Kidney epithelial cell (primary cell): ENCODE results near the gene RALGPS1. TPM values are rescaled to one million over a fixed set of nuclear protein-coding genes. Genes with fewer than 3 reads are reported as not detected.

Experiments
- DNase-seq: peaks from one replicate; pipeline ENCODE4 v3.0.0-alpha.2; 2010; ENCODE audit warnings: low read depth
- H3K27me3 ChIP-seq: 2 replicates; pipeline ENCODE4 v1.6.0; 2011; ENCODE audit warnings: low read length; ENCODE audit not compliant: control insufficient read depth, insufficient read depth
- H3K36me3 ChIP-seq: 2 replicates; pipeline ENCODE4 v1.5.1; 2011; ENCODE audit warnings: low read length; ENCODE audit not compliant: control insufficient read depth, insufficient read depth
- H3K4me3 ChIP-seq: 2 replicates; pipeline ENCODE4 v1.5.1; 2011; ENCODE audit warnings: low read depth, mild to moderate bottlenecking, control low read depth, low read length
- CTCF ChIP-seq: IDR thresholded peaks from 2 replicates; pipeline ENCODE4 v1.5.1; 2011; ENCODE audit warnings: mild to moderate bottlenecking, moderate library complexity, low read length, control low read depth, inconsistent platforms; ENCODE audit not compliant: insufficient read depth, poor library complexity, severe bottlenecking
- total RNA-seq: library from RNA; depleted of rRNA; stranded (reverse); fragments of >200 nt; gene quantifications from 2 replicates; pipeline ENCODE4 v1.2.3, GENCODE V29; 2015

RALGPS1 gene
- total RNA-seq, 1 donor from 2014 or later, result 5.6 TPM

- no peak for TF ChIP-seq CTCF
- DNase-seq, result no peak
- no peaks in the 10 kb centered on the region for H3K36me3 ChIP-seq
- no peak overlapping the region for H3K4me3 ChIP-seq
- no peaks in the 10 kb centered on the region for H3K27me3 ChIP-seq
Observed at GRCh38 chr9:127050591-127051001, 136.0 kb downstream of the RALGPS1 start.

GRCh38 chr9:127051881-127052595, 137.5 kb downstream of the RALGPS1 start:
- TF ChIP-seq CTCF, result no peak
- no peak for DNase-seq
- H3K27me3 ChIP-seq, result no peaks in the 10 kb centered on the region
- no peak overlapping the region for H3K4me3 ChIP-seq
- H3K36me3 ChIP-seq, result no peaks in the 10 kb centered on the region

GRCh38 chr9:127053057-127053821, 138.7 kb downstream of the RALGPS1 start:
- no peak for DNase-seq
- Histone ChIP-seq H3K36me3 (no peaks in the 10 kb centered on the region), H3K4me3 (no peak overlapping the region), H3K27me3 (no peaks in the 10 kb centered on the region)
- no peak for TF ChIP-seq CTCF

GRCh38 chr9:127053960-127054359, 139.4 kb downstream of the RALGPS1 start:
- no peak for DNase-seq
- no peak for TF ChIP-seq CTCF
- Histone ChIP-seq H3K36me3 (no peaks in the 10 kb centered on the region), H3K4me3 (no peak overlapping the region), H3K27me3 (no peaks in the 10 kb centered on the region)

- DNase-seq, result no peak
- no peak overlapping the region for H3K4me3 ChIP-seq
- no peaks in the 10 kb centered on the region for H3K36me3 ChIP-seq
- no peak for TF ChIP-seq CTCF
- H3K27me3 ChIP-seq, result no peaks in the 10 kb centered on the region
Observed at GRCh38 chr9:127055745-127056402, 141.3 kb downstream of the RALGPS1 start.
